Duodenal mucosa (tissue), 2 donors: ENCODE measurements around the gene AAR2.

Source experiments
- H3K27ac ChIP-seq: one replicate; pipeline ENCODE4 v1.7.0; 2013; ENCODE audit warnings: low read depth, low read length
- H3K27me3 ChIP-seq, 2 donors: one replicate each; pipeline ENCODE4 v1.7.0; 2013; ENCODE audit warnings: low read length in 2 of 2, control low read depth in 1 of 2; ENCODE audit not compliant: insufficient read depth in 2 of 2, control insufficient read depth in 1 of 2
- H3K36me3 ChIP-seq, 2 donors: one replicate each; pipeline ENCODE4 v1.7.0; 2013; ENCODE audit warnings: low read length in 2 of 2, control low read depth in 1 of 2; ENCODE audit not compliant: insufficient read depth in 2 of 2, control insufficient read depth in 1 of 2
- H3K4me1 ChIP-seq, 2 donors: one replicate each; pipeline ENCODE4 v1.7.0; 2013; ENCODE audit warnings: low read length in 2 of 2, control low read depth in 1 of 2; ENCODE audit not compliant: insufficient read depth in 2 of 2, control insufficient read depth in 1 of 2
- H3K4me3 ChIP-seq, 2 donors: one replicate each; pipeline ENCODE4 v1.7.0; 2013; ENCODE audit warnings: low read length in 2 of 2, low read depth in 1 of 2
- H3K9ac ChIP-seq, 2 donors: one replicate each; pipeline ENCODE4 v1.7.0; 2013; ENCODE audit warnings: low read length in 2 of 2, low read depth in 1 of 2
- H3K9me3 ChIP-seq, 2 donors: one replicate each; pipeline ENCODE4 v1.7.0; 2013; ENCODE audit warnings: low read length in 2 of 2, control low read depth in 1 of 2; ENCODE audit not compliant: control insufficient read depth in 1 of 2

Gene AAR2

GRCh38 chr20:36235892-36236785, at the start of gene AAR2:
Gene AAR2 (plus strand): TSS chr20:36236478. CDS start chr20:36239869, 3,391 bp downstream.
- Histone ChIP-seq H3K36me3 (peaks cover 12 to 14% of the 10 kb centered on the region in 2 donors), H3K4me3 (peak within 1 kb of the TSS; percentile 73 to 80), H3K9ac (peak within 1 kb of the TSS; percentile 53 to 89), H3K9me3 (no peaks in the 10 kb centered on the region), H3K27ac (peak within 1 kb of the TSS; percentile 45), H3K4me1 (peaks cover 11 to 14% of the 10 kb centered on the region in 2 donors), H3K27me3 (no peaks in the 10 kb centered on the region)

- no peaks in the 10 kb centered on the region for H3K4me1 ChIP-seq
- H3K27ac ChIP-seq = no peak overlapping the region
- H3K36me3 ChIP-seq = peaks cover 0 to 57% of the 10 kb centered on the region in 2 donors
- H3K27me3 ChIP-seq = no peaks in the 10 kb centered on the region
- no peak overlapping the region for H3K9ac ChIP-seq
- no peaks in the 10 kb centered on the region for H3K9me3 ChIP-seq
- no peak overlapping the region for H3K4me3 ChIP-seq
These were observed 42.1 kb upstream of the AAR2 start for GRCh38 chr20:36193977-36194712.

GRCh38 chr20:36196676-36197075, 39.6 kb upstream of the AAR2 start:
- no peak overlapping the region for H3K27ac ChIP-seq
- H3K36me3 ChIP-seq = peaks cover 0 to 41% of the 10 kb centered on the region in 2 donors

GRCh38 chr20:36197271-36197670, 39.0 kb upstream of the AAR2 start:
- Histone ChIP-seq H3K4me3 (no peak overlapping the region), H3K9ac (no peak overlapping the region), H3K4me1 (no peaks in the 10 kb centered on the region), H3K9me3 (no peaks in the 10 kb centered on the region), H3K27me3 (no peaks in the 10 kb centered on the region), H3K27ac (no peak overlapping the region), H3K36me3 (peaks cover 0 to 41% of the 10 kb centered on the region in 2 donors)

More at GRCh38 chr20:36196676-36197075, 39.6 kb upstream of the AAR2 start:
- H3K9me3 ChIP-seq = no peaks in the 10 kb centered on the region
- no peaks in the 10 kb centered on the region for H3K27me3 ChIP-seq
- no peak overlapping the region for H3K9ac ChIP-seq
- no peak overlapping the region for H3K4me3 ChIP-seq
- H3K4me1 ChIP-seq = no peaks in the 10 kb centered on the region

- Histone ChIP-seq H3K4me1 (no peaks in the 10 kb centered on the region), H3K27me3 (no peaks in the 10 kb centered on the region), H3K4me3 (no peak overlapping the region), H3K9ac (no peak overlapping the region), H3K27ac (no peak overlapping the region), H3K36me3 (peaks cover 2 to 35% of the 10 kb centered on the region in 2 donors), H3K9me3 (no peaks in the 10 kb centered on the region)
These were observed 36.7 kb upstream of the AAR2 start for GRCh38 chr20:36199345-36200257.

GRCh38 chr20:36200451-36200850, 35.8 kb upstream of the AAR2 start:
- H3K9me3 ChIP-seq = no peaks in the 10 kb centered on the region
- no peaks in the 10 kb centered on the region for H3K4me1 ChIP-seq
- no peak overlapping the region for H3K27ac ChIP-seq
- no peak overlapping the region for H3K4me3 ChIP-seq
- H3K27me3 ChIP-seq = no peaks in the 10 kb centered on the region
- no peak overlapping the region for H3K9ac ChIP-seq
- peaks cover 2 to 28% of the 10 kb centered on the region in 2 donors for H3K36me3 ChIP-seq

- Histone ChIP-seq H3K9ac (no peak overlapping the region), H3K4me1 (no peaks in the 10 kb centered on the region), H3K36me3 (peaks cover 2 to 28% of the 10 kb centered on the region in 2 donors), H3K27ac (no peak overlapping the region), H3K9me3 (no peaks in the 10 kb centered on the region), H3K4me3 (no peak overlapping the region), H3K27me3 (no peaks in the 10 kb centered on the region)
These were observed 35.1 kb upstream of the AAR2 start for GRCh38 chr20:36201198-36201597.

- no peak overlapping the region for H3K27ac ChIP-seq
These were observed 33.4 kb upstream of the AAR2 start for GRCh38 chr20:36202891-36203338.

GRCh38 chr20:36203861-36204260, 32.4 kb upstream of the AAR2 start:
- Histone ChIP-seq H3K27ac (no peak overlapping the region), H3K9ac (no peak overlapping the region), H3K9me3 (no peaks in the 10 kb centered on the region), H3K36me3 (peaks cover 12 to 28% of the 10 kb centered on the region in 2 donors), H3K4me3 (no peak overlapping the region), H3K4me1 (no peaks in the 10 kb centered on the region), H3K27me3 (no peaks in the 10 kb centered on the region)

More at GRCh38 chr20:36202891-36203338, 33.4 kb upstream of the AAR2 start:
- Histone ChIP-seq H3K9ac (no peak overlapping the region), H3K27me3 (no peaks in the 10 kb centered on the region), H3K36me3 (peaks cover 5 to 23% of the 10 kb centered on the region in 2 donors), H3K4me1 (no peaks in the 10 kb centered on the region), H3K4me3 (no peak overlapping the region), H3K9me3 (no peaks in the 10 kb centered on the region)
